ENCODE results near the gene C19orf25. TPM values are rescaled to one million over a fixed set of nuclear protein-coding genes. Genes with fewer than 3 reads are reported as not detected.

Gene C19orf25
- total and polyA plus RNA-seq, 2 of the 13 experiments (the other 11 are each of a cell fraction or from before 2014, with no cell fraction given): 14.2 to 32.4 TPM

DNA sequence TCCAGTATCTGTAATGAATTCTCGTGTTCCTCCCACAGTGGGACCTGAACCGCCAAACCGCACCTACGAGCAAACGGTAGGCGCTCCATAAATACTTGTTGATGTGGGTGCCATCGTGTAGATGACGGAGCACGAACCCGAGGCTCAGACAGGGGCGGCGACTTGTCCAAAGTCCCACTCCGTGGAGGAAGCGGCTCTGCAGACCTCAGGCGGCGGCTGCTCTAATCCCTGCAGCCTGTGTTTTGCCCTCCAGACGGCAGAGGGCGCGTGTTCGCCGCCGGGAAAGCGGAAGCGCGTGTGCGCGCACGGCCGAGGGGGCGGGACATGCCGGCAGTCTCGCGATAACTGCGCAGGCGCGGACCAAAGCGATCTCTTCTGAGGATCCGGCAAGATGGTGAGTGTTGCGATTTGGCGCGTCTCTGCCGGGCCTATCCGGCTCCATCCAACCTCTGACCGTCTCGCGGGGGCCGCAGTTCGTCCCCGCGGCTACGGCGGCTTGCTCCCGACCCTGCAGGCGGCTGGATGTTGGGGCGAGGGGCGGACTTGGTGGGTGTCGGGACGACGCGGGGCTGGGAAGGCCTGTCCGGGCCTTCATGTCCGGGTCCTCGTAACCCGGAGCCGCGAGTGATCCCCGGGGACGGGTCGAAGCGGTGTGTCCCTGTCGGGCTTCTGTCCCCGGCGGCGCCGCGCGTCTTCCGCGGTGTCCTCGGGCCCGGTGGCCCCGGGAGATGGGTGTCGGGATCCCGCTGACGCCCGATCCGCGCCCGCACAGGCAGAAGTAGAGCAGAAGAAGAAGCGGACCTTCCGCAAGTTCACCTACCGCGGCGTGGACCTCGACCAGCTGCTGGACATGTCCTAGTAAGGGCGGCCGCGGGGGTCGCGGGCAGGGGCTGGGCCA, 40.7 kb downstream of the C19orf25 start, which contains the start of gene RPS15 (continued):
- TF ChIP-seq, protein P1, sequence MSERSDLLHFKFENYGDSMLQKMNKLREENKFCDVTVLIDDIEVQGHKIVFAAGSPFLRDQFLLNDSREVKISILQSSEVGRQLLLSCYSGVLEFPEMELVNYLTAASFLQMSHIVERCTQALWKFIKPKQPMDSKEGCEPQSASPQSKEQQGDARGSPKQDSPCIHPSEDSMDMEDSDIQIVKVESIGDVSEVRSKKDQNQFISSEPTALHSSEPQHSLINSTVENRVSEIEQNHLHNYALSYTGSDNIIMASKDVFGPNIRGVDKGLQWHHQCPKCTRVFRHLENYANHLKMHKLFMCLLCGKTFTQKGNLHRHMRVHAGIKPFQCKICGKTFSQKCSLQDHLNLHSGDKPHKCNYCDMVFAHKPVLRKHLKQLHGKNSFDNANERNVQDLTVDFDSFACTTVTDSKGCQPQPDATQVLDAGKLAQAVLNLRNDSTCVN (CRISPR knock-in tag; IDR thresholded peaks at IDR 0.05; ENCODE audit: borderline replicate concordance): peak; percentile 87; the same call in 1 of the 2 replicates
- TF ChIP-seq, protein P2, sequence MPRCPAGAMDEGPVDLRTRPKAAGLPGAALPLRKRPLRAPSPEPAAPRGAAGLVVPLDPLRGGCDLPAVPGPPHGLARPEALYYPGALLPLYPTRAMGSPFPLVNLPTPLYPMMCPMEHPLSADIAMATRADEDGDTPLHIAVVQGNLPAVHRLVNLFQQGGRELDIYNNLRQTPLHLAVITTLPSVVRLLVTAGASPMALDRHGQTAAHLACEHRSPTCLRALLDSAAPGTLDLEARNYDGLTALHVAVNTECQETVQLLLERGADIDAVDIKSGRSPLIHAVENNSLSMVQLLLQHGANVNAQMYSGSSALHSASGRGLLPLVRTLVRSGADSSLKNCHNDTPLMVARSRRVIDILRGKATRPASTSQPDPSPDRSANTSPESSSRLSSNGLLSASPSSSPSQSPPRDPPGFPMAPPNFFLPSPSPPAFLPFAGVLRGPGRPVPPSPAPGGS (CRISPR knock-in tag; IDR thresholded peaks at IDR 0.05): peak; percentile 78
- TF ChIP-seq ZNF451 (CRISPR knock-in tag; IDR thresholded peaks at IDR 0.05) (0 out of 2 replicates have a peak, but pooled peaks have one; percentile 55), HNRNPK (IDR thresholded peaks at IDR 0.05; ENCODE audit: low read depth, low read length, poor library complexity, severe bottlenecking) (peak; percentile 52), REPIN1 (CRISPR knock-in tag; IDR thresholded peaks at IDR 0.05; ENCODE audit: borderline replicate concordance, low read depth) (peak; percentile 95), GZF1 (CRISPR knock-in tag; IDR thresholded peaks at IDR 0.05) (peak; percentile 81; the same call in 1 of the 2 replicates), ZNF468 (CRISPR knock-in tag; IDR thresholded peaks at IDR 0.05) (no peak), KAT2B (IDR thresholded peaks at IDR 0.05; ENCODE audit: borderline replicate concordance, low read depth, low read length) (no peak), PHF20 (CRISPR knock-in tag; IDR thresholded peaks at IDR 0.05) (peak; percentile 91), JDP2 (CRISPR knock-in tag; IDR thresholded peaks at IDR 0.05; ENCODE audit: borderline replicate concordance) (peak; percentile 49; the same call in 1 of the 2 replicates), NR2C2 (CRISPR knock-in tag; IDR thresholded peaks at IDR 0.05; ENCODE audit: borderline replicate concordance) (peak; percentile 79), ERF (CRISPR knock-in tag; IDR thresholded peaks at IDR 0.05) (peak; percentile 99), MTA1 (CRISPR knock-in tag; IDR thresholded peaks at IDR 0.05; ENCODE audit: borderline replicate concordance) (peak; percentile 81), ZFP37 (CRISPR knock-in tag; IDR thresholded peaks at IDR 0.05; ENCODE audit: borderline replicate concordance) (peak; percentile 94; the same call in 1 of the 2 replicates), POLR2A (IDR thresholded peaks at IDR 0.05; ENCODE audit: insufficient read depth in 1 of 2, low read depth in 2 of 2, low read length in 2 of 2) (peak; percentile 99), NFKB2 (CRISPR knock-in tag; IDR thresholded peaks at IDR 0.05; ENCODE audit: borderline replicate concordance) (peak; percentile 98; the same call in 1 of the 2 replicates), ZSCAN25 (CRISPR knock-in tag; IDR thresholded peaks at IDR 0.05) (peak; percentile 60; the same call in 1 of the 2 replicates), JUN (CRISPR knock-in tag; IDR thresholded peaks at IDR 0.05) (peak; percentile 39; the same call in 1 of the 2 replicates), SIN3A (IDR thresholded peaks at IDR 0.05; ENCODE audit: borderline replicate concordance, low read depth, low read length) (peak; percentile 68; the same call in 1 of the 2 replicates), ZNF839 (CRISPR knock-in tag; IDR thresholded peaks at IDR 0.05; ENCODE audit: borderline replicate concordance) (peak; percentile 91; the same call in 1 of the 2 replicates), ELF3 (CRISPR knock-in tag; IDR thresholded peaks at IDR 0.05) (peak; percentile 97), MTF2 (CRISPR knock-in tag; IDR thresholded peaks at IDR 0.05; ENCODE audit: borderline replicate concordance) (no peak), FOXK1 (CRISPR knock-in tag; IDR thresholded peaks at IDR 0.05; ENCODE audit: borderline replicate concordance, low read depth) (peak; percentile 94), BCL6 (CRISPR knock-in tag; IDR thresholded peaks at IDR 0.05) (peak; percentile 69; the same call in 1 of the 2 replicates), NFE2L2 (IDR thresholded peaks at IDR 0.05; ENCODE audit: low read length) (no peak)
- TF ChIP-seq, protein P3, sequence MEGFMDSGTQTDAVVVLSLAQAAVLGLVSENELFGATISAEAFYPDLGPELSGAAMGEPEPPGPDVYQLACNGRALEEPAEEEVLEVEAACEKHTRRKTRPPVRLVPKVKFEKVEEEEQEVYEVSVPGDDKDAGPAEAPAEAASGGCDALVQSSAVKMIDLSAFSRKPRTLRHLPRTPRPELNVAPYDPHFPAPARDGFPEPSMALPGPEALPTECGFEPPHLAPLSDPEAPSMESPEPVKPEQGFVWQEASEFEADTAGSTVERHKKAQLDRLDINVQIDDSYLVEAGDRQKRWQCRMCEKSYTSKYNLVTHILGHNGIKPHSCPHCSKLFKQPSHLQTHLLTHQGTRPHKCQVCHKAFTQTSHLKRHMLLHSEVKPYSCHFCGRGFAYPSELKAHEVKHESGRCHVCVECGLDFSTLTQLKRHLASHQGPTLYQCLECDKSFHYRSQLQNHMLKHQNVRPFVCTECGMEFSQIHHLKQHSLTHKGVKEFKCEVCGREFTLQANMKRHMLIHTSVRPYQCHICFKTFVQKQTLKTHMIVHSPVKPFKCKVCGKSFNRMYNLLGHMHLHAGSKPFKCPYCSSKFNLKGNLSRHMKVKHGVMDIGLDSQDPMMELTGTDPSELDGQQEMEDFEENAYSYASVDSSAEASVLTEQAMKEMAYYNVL (CRISPR knock-in tag; IDR thresholded peaks at IDR 0.05; ENCODE audit: borderline replicate concordance): peak; percentile 87; the same call in 1 of the 2 replicates
